CD4-positive, alpha-beta T cell treated with Interleukin-21 for 1 hour (primary cell): ENCODE measurements around the gene OR11H7.

Experiments used
- DNase-seq: peaks from one replicate; pipeline ENCODE4 v3.0.0-alpha.2; 2020

OR11H7 gene

GRCh38 chr14:20280265-20280664, 51.5 kb downstream of the OR11H7 start:
- DNase-seq, result peak; percentile 10
